Medulla oblongata (tissue), 1 donor: ENCODE results near the gene EPS8L2.
A peak's percentile ranks its signal among the peaks of the same experiment; 100 is the strongest.

Experiments
- DNase-seq: peaks from one replicate; pipeline ENCODE4 v3.0.0-alpha.2; 2015; ENCODE audit errors: extremely low spot score

Gene EPS8L2

DNA sequence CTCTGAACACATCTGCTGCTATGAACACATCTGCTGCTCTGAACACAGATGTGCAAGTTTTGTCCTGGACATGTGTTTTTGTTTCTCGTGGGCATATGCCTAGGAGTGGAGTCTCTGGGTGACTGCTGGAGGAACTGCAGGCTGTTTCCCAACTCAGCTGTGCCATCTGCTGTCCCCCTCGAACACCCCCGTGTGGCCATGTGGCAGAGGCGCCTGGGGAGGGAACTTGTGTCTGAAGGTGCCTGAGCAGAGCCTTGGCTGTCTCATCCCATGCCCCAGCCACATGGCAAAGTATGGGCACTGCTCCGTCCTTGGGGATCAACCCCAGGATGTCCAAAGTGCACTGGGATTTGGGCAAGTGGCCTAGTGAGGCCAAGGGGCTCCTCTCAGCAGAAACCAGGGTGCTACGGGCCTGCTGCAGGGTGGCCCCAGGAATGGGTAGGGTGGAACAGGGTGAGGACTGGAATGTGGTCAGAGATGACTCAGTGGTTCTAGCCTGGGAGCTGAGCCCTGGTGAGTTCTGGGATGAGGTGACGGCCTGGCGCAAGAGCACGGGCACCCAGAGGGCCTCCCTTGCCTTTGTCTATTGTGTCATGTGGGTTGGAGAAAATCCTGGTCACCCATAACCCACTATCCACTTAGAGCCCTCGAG, 56.5 kb downstream of the EPS8L2 start:
- DNase-seq, result peak; percentile 70

DNA sequence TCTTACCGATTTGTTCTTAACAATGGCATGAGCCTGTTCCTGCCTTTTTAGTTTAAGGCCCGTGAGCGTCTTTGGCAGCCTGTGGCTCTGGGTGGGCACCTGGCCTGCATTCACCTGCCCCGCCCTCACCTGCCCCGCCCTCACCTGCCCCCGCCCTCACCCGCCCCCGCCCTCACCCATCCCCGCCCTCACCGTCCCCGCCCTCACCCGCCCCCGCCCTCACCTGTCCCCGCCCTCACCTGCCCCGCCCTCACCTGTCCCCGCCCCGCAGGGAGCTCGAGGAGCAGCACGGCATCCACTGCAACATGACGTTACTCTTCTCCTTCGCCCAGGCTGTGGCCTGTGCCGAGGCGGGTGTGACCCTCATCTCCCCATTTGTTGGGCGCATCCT, 57.0 kb downstream of the EPS8L2 start:
- DNase-seq, result no peak

DNA sequence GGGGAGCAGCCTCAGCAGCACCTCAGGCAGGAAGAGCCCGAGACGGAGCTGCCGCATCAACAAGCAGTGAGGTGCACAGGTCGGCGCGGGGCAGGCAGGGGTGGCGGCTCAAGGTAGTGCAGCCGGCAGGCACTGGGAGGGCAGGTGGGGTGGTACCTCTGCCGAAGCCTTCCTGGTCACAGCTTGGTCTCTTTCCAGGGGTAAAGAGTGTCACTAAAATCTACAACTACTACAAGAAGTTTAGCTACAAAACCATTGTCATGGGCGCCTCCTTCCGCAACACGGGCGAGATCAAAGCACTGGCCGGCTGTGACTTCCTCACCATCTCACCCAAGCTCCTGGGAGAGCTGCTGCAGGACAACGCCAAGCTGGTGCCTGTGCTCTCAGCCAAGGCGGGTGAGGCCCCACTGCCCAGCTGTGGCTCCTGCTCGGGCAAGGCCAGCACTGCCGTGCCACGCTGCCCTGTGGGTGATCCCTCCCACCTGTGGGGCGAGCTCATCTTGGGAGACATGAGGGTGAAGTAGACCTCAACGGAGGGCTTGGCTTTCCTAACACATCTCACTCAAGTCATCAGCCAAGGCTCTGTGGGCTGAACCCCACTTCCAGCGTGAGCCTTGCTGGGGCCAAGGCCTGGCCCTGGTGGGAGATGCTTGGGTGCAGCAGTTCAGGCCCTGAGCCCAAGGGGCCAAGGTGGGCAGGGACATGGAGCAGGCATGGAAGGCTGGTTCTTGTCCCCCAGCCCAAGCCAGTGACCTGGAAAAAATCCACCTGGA, 57.7 kb downstream of the EPS8L2 start:
- DNase-seq, result no peak

DNA sequence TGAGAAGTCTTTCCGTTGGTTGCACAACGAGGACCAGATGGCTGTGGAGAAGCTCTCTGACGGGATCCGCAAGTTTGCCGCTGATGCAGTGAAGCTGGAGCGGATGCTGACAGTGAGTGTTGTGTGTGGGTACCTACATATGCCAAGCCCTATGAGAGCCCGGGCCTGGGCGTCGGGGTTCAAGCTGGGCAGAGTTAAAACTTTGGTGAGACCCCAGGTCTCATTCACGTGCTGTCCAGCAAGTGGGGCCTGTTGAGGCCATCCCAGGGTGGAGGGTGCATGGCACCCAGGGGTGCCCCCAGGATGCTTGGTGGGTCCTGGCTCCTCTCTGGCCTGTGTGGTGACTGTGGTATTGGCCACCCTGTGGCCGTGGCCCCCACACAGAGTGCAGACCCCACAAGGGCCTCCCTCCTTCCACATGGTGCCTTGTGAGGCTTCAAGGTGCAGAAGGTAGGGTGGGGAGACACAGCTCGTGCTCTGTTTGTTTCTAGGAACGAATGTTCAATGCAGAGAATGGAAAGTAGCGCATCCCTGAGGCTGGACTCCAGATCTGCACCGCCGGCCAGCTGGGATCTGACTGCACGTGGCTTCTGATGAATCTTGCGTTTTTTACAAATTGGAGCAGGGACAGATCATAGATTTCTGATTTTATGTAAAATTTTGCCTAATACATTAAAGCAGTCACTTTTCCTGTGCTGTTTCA, 58.4 kb downstream of the EPS8L2 start:
- DNase-seq, result no peak

DNA sequence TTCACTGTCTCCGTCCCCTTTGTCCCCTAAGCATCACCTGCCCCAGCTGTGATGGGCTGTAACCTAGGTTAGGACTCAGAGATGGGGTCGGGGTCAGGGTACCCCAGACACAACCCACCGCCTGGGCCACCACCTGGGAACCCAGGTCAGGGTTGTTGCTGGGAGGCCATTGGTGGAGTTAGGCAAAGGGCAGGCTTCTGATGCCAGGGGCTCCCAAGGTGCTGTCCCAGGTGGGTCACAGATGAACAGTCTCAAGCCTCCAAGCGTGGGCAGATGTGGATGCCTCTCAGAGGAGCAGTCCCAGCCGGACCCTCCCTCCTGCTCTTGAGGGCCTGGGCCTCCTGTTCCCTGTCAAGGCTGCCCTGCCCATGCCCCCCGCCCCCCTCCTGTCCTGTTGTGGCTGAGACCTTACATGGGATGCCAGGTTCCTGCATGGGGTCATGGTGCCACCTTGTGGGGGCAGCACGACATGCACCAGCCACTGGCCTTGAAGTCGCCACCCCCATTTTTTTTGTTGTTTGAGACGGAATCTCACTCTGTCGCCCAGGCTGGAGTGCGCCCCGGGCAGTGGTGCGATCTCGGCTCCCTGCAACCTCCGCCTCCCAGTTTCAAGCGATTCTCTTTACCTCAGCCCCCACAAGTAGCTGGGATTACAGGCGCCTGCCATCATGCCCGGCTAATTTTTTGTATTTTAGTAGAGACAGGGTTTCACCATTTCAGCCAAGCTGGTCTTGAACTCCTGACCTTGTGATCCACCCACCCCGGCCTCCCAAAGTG, 59.2 kb downstream of the EPS8L2 start:
- DNase-seq, result peak; percentile 75

DNA sequence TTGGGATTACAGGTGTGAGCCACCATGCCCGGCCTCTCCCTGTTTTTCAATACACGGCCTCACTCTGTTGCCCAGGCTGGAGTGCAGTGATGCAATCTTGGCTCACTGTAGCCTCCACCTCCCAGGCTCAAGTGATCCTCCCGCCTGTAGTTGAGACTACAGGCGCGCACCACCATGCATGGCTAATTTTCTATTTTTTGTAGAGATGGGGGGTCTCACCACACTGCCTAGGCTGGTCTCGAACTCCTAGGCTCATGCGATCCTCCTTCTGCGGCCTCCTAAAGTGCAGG, 59.7 kb downstream of the EPS8L2 start:
- DNase-seq, result no peak

DNA sequence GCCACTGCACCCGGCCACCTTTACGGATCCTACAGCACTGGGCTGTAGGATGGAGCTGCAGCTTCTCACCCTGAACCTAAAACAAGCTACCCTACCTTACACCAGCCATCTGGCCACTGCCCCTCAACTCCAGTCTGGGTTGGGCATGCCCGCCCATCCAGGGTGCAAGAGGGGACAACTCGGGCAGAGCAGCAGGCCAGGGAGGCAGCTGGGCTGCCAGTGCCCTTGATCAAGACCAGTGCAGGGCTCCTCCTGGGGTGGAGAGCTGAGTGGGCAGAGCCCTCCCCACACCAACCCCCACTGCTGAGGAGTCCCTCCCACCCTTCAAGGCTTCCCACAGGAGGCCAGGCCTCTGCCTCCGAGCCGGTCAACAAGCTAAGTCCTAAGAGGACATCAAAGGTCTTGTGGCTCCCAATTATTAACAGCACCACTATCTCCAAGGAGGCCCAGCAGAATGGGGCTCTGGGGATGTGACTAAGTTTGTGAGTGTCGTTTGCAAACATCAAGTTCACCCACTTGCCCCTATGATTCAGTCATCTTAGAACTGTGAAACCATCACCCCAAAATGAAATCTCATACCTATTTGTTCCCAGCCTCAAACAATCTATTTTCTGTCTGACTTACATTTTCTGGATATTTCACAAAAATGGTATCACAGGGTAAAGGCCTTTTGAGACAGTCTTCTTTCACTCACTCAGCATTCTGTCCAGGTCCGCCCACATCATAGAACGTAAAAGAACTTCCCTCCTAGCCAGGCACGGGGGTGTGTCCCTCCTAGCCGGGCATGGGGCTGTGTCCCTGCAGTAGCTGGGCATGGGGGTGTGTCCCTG, 60.3 kb downstream of the EPS8L2 start:
- DNase-seq, result no peak

DNA sequence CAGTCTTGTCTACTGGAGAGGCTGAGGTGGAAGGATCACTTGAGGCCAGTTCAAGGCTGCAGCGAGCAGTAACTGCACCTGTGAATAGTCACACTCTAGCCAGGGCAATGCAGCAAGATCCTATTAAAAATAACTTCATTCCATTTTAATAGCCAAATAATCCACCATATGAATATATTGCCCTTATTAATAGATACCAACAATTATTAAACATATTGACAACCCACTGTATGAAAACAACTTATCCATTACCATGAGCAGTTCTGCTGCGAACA, 60.8 kb downstream of the EPS8L2 start:
- no peak for DNase-seq

DNA sequence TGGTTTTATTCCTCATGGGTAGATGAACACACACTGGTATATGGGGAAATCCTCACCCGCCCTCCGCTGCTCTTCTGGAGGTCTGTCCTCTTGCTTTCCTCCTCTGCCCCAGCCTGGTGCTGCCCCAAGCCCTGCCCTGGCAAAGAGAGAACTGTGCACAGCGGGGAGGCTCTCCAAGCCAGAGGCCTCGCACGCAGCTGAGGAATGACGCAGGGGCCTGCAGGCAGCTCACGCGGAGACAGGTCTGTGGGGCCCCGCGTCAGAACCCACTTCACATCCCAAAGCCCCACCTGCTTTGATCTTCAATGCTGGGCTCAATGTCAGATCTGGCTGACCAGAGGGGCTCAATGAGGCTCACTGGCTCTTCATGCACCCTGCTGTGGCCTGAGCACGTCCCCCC, 61.2 kb downstream of the EPS8L2 start:
- no peak for DNase-seq

DNA sequence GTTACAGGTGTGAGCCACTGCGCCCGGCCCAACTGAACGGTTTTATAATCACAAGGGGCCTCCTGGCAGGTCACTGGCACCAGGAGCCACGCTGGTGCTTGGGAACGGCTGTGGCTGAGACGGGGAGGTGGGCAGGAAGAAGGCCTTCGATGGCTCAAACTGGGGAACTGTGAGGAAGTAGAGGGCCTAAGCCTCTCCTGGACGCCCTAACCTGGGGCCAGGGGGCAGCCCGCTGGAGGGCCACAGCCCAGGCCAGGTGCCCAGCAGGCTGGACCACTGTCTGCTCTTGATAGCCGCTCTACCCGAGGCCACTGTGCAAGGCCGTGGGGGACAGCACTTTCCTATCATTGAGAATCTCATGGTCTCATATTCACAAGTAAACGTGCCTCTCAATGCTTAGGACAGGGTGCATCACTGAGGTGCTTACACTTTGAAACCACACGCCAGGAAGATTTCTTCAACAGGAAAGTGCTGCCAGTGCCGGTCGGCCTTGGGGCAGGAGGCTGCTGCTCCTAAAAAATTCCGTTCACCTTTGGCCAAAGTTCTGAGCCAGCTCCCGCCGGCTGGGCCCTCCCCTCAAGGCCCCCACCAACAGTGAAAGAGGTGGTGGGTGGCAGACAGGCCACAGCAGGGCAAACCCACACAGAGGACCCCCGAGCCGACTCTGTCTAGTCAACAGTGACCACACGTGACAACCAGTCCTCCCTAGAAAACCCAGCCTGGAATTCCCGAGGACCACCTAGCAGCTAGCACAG, 64.0 kb downstream of the EPS8L2 start:
- DNase-seq, result no peak

DNA sequence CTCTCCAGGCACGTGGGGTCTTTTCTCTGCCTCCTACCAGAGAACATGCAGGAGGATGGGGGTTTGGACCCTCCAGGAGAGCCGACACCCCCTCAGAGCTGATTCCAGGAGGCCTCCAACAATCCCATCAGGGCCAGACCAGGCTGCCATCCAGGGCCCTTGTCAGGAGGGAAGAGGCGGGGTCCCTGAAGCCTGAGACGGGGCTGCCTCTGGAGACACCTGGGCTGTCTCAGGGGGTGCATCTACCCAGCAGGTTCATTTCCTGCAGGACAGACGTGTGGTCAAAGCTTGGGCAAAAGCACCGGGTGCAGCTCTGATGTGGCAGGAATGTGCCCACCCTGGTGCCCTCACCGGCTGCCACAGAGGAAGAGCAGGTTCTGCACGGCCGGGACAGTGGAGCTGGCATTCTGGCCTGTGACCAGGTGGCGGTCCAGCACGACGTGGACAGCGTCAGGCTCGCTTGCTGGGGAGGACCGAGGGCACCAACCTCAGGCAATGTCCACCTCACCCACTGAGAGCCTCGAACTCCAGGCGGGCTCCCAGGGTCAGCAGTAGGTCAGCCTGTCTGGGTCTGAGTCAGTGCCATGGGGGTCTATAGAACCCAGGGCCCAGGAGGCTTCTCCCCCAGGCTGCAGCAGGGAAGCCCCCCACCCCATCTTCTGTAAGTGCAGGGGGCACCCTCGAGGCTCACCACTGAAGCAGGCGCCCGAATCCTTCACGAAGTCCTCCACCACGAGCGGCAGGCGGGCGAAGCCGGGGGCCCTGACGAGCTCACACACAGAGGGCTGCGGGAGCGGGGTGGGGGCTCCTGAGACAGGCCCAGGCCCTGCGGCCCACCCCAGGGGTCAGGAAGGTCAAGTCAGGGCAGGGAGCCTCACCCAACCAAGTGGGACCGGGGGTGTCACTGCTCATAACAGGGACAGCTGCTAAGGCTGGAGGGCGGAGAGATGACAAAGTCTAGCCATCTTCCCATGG, 64.9 kb downstream of the EPS8L2 start:
- DNase-seq, result no peak

DNA sequence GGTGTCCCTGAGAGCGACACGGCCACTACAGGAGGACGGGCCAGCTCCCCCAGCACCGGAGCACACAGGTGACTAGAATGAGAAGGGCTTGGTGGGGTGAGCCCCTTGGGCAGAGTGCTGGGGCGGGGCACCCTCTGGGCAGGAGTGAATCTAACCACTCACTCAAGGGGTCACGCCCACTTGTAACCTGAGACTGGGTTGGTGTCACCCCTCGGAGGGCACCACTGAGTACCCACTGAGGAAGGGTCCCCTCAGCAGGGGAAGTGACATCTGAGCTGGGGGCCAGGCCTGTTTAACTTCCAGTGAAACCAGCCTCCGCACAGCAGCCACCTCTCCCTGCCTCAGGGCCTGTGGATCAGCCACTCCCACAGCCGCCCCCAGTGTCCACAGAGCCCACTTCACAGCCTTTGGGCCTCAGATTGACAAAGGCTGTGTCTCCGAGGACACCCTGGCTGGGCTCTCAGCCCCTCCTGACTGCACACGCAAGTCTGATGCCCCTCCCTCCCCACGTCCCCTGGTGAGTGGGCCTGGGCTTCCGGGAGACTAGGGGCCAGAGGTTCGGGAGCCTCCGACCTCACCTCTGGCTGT, 65.7 kb downstream of the EPS8L2 start:
- no peak for DNase-seq

DNA sequence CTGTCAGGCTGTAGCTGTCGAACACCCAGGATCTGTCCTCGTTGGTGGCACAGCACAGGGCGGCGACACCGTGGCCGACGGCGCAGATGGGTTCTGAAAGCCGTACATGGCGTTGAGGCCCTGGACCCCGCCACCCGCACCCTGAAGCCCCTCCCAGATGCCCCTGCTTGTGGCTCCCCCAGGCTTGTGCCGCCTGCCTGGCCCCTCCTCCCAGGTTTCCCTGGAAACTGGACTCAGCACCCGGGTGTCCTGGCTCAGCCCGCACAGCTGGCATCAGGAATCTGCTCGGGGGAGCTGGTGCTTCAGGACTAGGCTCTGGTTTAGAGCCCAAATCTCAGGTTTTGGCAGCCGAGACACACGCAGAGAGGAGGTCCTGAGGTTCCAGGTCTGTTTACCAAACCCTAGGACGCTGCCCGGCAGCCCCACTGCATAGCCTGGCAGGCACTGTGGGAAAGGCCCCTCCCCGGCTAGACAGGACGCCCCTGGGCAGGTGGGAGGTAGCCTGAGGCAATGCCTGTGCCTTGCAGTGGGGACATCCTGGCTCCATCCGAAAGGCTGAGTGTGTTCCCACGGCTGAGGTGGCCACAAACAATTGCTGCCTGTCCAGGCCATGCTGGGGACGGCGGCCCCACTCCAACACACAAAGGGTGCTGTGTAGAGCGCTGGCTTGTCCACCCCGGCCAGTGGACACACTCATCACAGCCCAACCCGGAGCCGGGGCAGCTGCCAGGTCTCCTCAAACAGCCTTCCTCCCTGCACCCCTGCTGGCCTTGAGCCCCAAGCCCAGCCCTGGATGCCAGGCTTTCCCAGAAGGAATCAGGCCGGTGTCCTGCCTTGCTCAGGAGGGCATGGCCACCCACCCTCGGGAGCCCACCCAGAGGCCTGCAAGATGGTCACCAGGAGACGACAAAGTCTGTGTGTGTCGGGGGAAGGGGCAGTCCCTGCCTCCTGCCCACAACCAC, 66.7 kb downstream of the EPS8L2 start:
- DNase-seq, result peak; percentile 97

DNA sequence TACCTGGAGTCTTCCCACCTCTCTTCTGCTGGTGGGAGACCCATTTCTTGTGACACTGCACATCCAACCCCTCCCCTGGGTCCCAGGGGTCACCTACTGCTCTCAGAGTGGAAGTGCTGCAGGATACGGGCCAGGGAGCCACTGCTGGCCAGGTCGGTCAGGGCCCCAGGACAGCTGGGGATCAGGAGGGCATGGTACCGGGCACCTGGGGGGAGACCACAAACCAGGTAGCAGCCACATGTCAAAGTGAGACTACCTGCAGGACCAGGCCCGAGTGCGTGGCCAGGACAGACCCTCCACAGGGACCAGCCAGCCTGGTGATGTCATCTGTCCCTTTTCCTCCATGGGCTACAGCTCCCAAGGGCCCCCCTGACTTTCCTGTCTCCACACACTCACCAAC, 67.4 kb downstream of the EPS8L2 start:
- DNase-seq, result no peak

DNA sequence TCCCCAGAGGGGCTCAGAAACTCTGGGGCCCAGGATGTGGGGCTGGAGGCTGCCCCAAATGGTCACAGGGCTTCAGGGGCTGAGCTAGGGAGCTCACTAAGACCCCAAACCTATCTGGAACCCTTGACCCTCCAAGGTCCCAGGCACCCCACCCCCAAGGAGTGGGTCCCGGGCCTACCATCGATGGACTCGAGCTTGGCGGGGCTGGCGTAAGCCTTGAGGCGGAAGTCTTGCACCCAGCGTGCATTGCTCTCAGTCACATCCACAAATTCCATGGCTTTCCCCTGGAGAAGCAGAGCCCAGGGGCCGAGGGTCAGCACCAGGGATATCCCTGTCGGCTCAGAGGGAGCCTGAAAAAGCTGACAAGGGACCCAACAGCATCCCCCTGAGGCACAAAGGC, 67.8 kb downstream of the EPS8L2 start:
- no peak for DNase-seq

DNA sequence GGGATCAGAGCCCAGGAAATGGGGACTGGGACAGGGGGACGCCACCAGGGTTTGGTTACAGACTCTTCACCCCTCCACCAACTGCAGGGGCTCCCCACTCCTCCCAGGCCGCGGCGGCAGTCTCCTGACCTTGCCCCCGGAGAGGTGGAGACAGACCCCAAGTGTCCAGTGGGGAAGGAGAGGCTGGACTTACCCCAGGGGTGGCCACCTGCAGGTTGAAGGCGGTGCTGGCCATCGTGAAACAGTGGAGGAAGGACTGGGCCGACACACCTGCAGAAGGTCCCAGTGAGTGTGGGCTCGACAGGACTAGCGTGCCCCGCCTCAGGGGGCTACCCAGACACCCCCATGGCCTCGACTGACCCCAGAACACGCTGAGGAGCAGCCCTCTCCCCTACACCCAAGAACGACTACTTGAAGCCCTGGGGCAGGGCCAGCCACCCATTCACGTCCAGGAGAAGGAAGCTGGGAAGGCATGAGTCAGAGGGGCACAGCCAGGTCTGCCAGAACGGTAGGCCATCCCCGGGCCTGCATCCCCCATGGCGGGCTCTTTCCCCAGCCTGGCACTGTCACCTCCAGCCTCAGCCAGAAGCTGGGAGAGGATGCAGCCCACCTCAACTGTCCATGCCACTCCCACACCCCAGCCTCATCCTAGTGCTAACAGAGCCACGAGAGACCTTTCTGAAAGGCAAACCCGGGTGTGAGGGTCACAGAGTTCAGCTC, 69.0 kb downstream of the EPS8L2 start:
- DNase-seq, result no peak

DNA sequence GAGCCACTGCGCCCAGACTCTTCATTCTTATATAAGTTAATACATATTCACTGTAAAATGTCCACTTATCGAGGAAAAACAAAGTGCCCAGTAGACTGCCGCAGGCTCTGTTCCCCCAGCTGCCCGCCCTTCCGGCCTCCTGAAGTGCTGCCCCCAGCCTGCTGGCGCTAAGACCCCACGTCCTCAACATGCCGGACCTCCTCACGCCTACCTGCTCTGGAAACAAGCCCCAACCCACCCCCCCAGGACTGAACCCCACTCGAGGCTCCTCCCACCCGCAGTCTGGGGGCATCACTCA, 70.2 kb downstream of the EPS8L2 start:
- DNase-seq, result no peak
